PC-3 (cell line): ENCODE measurements around the gene PMF1. TPM values are rescaled to one million over a fixed set of nuclear protein-coding genes. Genes with fewer than 3 reads are reported as not detected.

Source experiments
- ATAC-seq: fragments of 200-7000 bp; cut with Tn5 transposase; 2 replicates; pipeline ENCODE4 v1.9.1; 2020; ENCODE audit warnings: mild to moderate bottlenecking, moderate library complexity
- BruUV-seq: library from RNA; stranded (reverse); fragments of 400-500 nt; replicated peaks from 2 replicates; lab custom pipeline; 2021; lab: Mats Ljungman, UMichigan
- CTCF ChIA-PET: fragments of 300-600 bp; sonication (Branson Sonifier 250); formaldehyde crosslinking; loops from one replicate; lab custom pipeline; 2022; ENCODE audit warnings: antibody characterized with exemption; lab: Charles Lee
- POLR2A ChIA-PET: fragments of 300-600 bp; sonication (Branson Sonifier 250); formaldehyde crosslinking; loops from one replicate; lab custom pipeline; 2022; ENCODE audit warnings: antibody characterized with exemption; ENCODE audit not compliant: unreplicated experiment; lab: Charles Lee
- DNase-seq: peaks from one replicate; pipeline ENCODE4 v3.0.0-alpha.2; 2015
- H2AFZ ChIP-seq: fragments of 300-600 bp; sonication (generic); 2 replicates; pipeline ENCODE4 v1.6.0; 2016; ENCODE audit warnings: antibody characterized with exemption, low read length
- H3F3A ChIP-seq: fragments of 300-600 bp; sonication (generic); one replicate; pipeline ENCODE4 v1.6.0; 2017; ENCODE audit warnings: antibody characterized with exemption, low read length, control low read depth, mild to moderate bottlenecking; ENCODE audit not compliant: unreplicated experiment
- H3K27ac ChIP-seq: fragments of 300-600 bp; sonication (generic); 2 replicates; pipeline ENCODE4 v1.5.1; 2016; ENCODE audit warnings: mild to moderate bottlenecking, low read length
- H3K27me3 ChIP-seq: fragments of 300-600 bp; sonication (generic); 2 replicates; pipeline ENCODE4 v1.6.1; 2016; ENCODE audit warnings: low read length, mixed read lengths
- H3K36me3 ChIP-seq: fragments of 300-600 bp; sonication (generic); 2 replicates; pipeline ENCODE4 v1.6.1; 2016; ENCODE audit warnings: low read depth, mixed run types, low read length, mixed read lengths
- H3K4me1 ChIP-seq: fragments of 300-600 bp; sonication (generic); 2 replicates; pipeline ENCODE4 v1.5.1; 2016; ENCODE audit warnings: low read length; ENCODE audit not compliant: insufficient read depth
- H3K4me2 ChIP-seq: fragments of 300-600 bp; sonication (generic); 2 replicates; pipeline ENCODE4 v1.6.0; 2016; ENCODE audit warnings: low read length
- H3K4me3 ChIP-seq: fragments of 300-600 bp; sonication (generic); 2 replicates; pipeline ENCODE4 v1.5.1; 2016; ENCODE audit warnings: mild to moderate bottlenecking, low read length, mixed read lengths
- H3K79me2 ChIP-seq: fragments of 300-600 bp; sonication (generic); 2 replicates; pipeline ENCODE4 v1.6.1; 2017; ENCODE audit warnings: low read length, mixed read lengths
- H3K9ac ChIP-seq: fragments of 300-600 bp; sonication (generic); 2 replicates; pipeline ENCODE4 v1.6.0; 2016; ENCODE audit warnings: mild to moderate bottlenecking, low read length
- H3K9me2 ChIP-seq: fragments of 300-600 bp; sonication (generic); replicated peaks from 2 replicates; pipeline ENCODE4 v1.6.1; 2016; ENCODE audit warnings: mixed run types, low read length, mixed read lengths
- H3K9me3 ChIP-seq: fragments of 300-600 bp; sonication (generic); 2 replicates; pipeline ENCODE4 v1.6.1; 2016; ENCODE audit warnings: low read length, mixed read lengths
- H4K20me1 ChIP-seq: fragments of 300-600 bp; sonication (generic); 2 replicates; pipeline ENCODE4 v1.6.1; 2016; ENCODE audit warnings: low read length, mixed read lengths
- EZH2 ChIP-seq: fragments of 300-600 bp; sonication (generic); IDR thresholded peaks from one replicate; pipeline ENCODE4 v1.6.1; 2017; ENCODE audit warnings: antibody characterized with exemption, mild to moderate bottlenecking, low read length; ENCODE audit not compliant: unreplicated experiment
- EZH2phosphoT487 ChIP-seq: fragments of 300-600 bp; sonication (generic); IDR thresholded peaks from 2 replicates; pipeline ENCODE4 v1.6.1; 2018; ENCODE audit warnings: mild to moderate bottlenecking, antibody characterized with exemption, low read length, borderline replicate concordance
- intact Hi-C: fragments of 100-400 bp; cut with micrococcal nuclease; formaldehyde crosslinking; loops from 2 replicates; pipeline ENCODE4 v1.9.0; 2023
- total RNA-seq: library from RNA; depleted of rRNA; stranded (reverse); fragments of >200 nt; gene quantifications from 2 replicates; pipeline ENCODE4 v1.2.3, GENCODE V29; 2014
- TF ChIP-seq, protein P1 (sequence below): fragments of 300-600 bp; sonication (generic); conservative IDR thresholded peaks from 2 replicates; pipeline ENCODE4 v1.5.1; 2017; ENCODE audit warnings: antibody characterized with exemption, low read depth, mild to moderate bottlenecking, low read length

The PMF1 gene
- total RNA-seq, 1 experiment from 2014 or later: 131 TPM

DNA sequence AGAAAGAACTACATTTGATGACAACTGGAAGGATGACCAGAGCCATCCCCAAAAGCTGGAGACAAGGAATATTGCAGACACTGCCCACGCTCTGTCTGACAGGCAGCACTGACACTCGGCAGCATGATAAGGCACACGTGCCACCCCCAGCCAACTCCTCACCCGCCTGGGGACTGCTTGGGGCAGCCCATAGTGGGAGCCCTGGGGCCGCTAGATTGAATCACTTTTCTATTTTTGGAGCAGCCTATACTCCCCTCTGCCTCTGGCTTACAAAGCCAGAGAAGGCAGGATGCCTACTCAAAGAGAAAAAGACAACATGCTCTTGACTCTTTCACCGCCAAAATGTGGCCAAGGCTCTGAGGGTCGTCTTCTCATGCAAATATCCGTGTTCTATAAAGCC is 68.5 kb downstream of the PMF1 start:
- H3K4me2 ChIP-seq: peak overlapping the region; percentile 95
- H3K27me3 ChIP-seq: no peaks in the 10 kb centered on the region
- no TSS peak for BruUV-seq
- TF ChIP-seq, protein P1, sequence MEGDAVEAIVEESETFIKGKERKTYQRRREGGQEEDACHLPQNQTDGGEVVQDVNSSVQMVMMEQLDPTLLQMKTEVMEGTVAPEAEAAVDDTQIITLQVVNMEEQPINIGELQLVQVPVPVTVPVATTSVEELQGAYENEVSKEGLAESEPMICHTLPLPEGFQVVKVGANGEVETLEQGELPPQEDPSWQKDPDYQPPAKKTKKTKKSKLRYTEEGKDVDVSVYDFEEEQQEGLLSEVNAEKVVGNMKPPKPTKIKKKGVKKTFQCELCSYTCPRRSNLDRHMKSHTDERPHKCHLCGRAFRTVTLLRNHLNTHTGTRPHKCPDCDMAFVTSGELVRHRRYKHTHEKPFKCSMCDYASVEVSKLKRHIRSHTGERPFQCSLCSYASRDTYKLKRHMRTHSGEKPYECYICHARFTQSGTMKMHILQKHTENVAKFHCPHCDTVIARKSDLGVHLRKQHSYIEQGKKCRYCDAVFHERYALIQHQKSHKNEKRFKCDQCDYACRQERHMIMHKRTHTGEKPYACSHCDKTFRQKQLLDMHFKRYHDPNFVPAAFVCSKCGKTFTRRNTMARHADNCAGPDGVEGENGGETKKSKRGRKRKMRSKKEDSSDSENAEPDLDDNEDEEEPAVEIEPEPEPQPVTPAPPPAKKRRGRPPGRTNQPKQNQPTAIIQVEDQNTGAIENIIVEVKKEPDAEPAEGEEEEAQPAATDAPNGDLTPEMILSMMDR: no peak
- TF ChIP-seq EZH2phosphoT487: no peak
- no peak for TF ChIP-seq EZH2
- H3K27ac ChIP-seq: peak overlapping the region; percentile 76
- peaks cover 73% of the 10 kb centered on the region for H3K79me2 ChIP-seq
- peaks cover 36% of the 10 kb centered on the region for H4K20me1 ChIP-seq
- H3K36me3 ChIP-seq: peaks cover 36% of the 10 kb centered on the region
- H3K9me3 ChIP-seq: no peaks in the 10 kb centered on the region
- ChIA-PET CTCF (interaction anchor here (0.7 kb wide), 1 partner anchor 198 kb away, joined by 3 read pairs; no protein-coding TSS in a partner anchor), POLR2A (no interaction called here)
- H3K4me3 ChIP-seq: peak overlapping the region; percentile 86
- H2AFZ ChIP-seq: no peak overlapping the region
- H3K4me1 ChIP-seq: peaks cover 32% of the 10 kb centered on the region
- no peak for ATAC-seq
- H3K9me2 ChIP-seq: no peaks in the 10 kb centered on the region
- intact Hi-C loops: no loop called here
- H3F3A ChIP-seq: no peaks in the 10 kb centered on the region
- peak overlapping the region; percentile 98 for H3K9ac ChIP-seq
- DNase-seq: peak; percentile 29

DNA sequence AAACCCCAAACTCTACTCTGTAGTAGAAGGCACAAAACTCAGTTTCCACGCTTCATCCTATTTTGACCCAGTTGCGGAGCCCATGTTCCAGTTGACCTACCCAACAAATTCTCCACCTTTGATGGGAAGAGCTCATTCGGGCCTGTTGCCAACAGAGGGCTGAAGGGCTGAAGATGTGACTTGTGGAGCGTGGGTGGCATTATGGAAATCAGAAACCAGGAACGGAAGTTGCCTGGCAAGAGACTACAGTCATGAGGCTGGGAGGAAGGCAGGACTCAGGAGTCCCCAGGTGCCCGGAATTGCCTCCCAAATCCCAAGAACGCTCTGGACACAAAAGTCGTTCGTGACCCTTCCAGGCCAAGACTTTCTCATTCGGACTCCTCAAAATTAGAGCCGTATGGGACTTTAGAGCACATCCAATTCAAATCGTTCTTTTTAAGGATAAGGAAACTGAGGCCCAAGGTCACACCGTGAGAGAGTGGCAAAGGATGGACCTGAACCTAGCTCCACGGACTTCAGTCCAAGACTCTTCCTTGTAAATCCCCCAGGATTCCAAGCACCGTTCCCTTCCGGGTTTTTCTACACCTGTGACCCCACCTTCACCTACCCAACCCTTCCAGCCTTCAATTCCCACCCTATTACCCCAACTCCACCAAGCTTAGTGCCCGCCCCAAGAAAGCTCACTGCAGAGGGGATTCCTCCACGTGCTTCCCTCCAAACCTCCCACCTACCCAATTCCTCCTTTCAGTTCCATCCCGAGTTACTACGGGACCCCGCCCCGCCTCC is 69.1 kb downstream of the PMF1 start:
- Histone ChIP-seq H2AFZ (peak overlapping the region; percentile 66), H3K9ac (peak overlapping the region; percentile 98), H3K36me3 (peaks cover 30% of the 10 kb centered on the region), H3F3A (no peaks in the 10 kb centered on the region), H3K4me3 (peak overlapping the region; percentile 86), H3K27ac (peak overlapping the region; percentile 76), H3K9me2 (no peaks in the 10 kb centered on the region), H3K4me1 (peaks cover 32% of the 10 kb centered on the region), H3K4me2 (peak overlapping the region; percentile 95), H3K79me2 (peaks cover 73% of the 10 kb centered on the region), H4K20me1 (peaks cover 36% of the 10 kb centered on the region), H3K9me3 (no peaks in the 10 kb centered on the region), H3K27me3 (no peaks in the 10 kb centered on the region)
- ChIA-PET CTCF (interaction anchor here (0.6 to 0.7 kb wide), 2 partner anchors 19 to 198 kb away, joined by 3 to 4 read pairs; no protein-coding TSS in a partner anchor), POLR2A (interaction anchor here (0.5 to 0.7 kb wide), 5 partner anchors 12 to 223 kb away, joined by 3 to 7 read pairs (median 3); no protein-coding TSS in a partner anchor)
- DNase-seq: peak; percentile 58
- peak; percentile 35 for ATAC-seq
- TSS peak; percentile 51 for BruUV-seq
- intact Hi-C loops: loop anchor here (1.0 kb wide), 1 partner anchor 19 kb away; no protein-coding TSS in a partner anchor
- TF ChIP-seq, protein P1: no peak
- TF ChIP-seq EZH2phosphoT487: no peak
- no peak for TF ChIP-seq EZH2
